PFSK-1 (cell line): Measurements from ENCODE around the gene COL5A2.

Experiments
- FOXP2 ChIP-seq: optimal IDR thresholded peaks from 2 replicates; pipeline ENCODE3; 2011; ENCODE audit warnings: borderline replicate concordance, control low read depth, inconsistent platforms; ENCODE audit not compliant: insufficient read depth; ENCODE audit errors: extremely low read length, extremely low read depth
- POLR2AphosphoS5 ChIP-seq: IDR thresholded peaks from 2 replicates; pipeline ENCODE4 v1.6.1; 2012; ENCODE audit warnings: low read depth, mild to moderate bottlenecking, control low read depth, low read length, moderate library complexity
- REST ChIP-seq, 2 experiments: IDR thresholded peaks; 2 replicates each; pipeline versions ENCODE4 v1.6.1 to v1.8.0; 2011 to 2012; ENCODE audit warnings: low read depth in 2 of 2, low read length in 2 of 2, control low read depth in 1 of 2, inconsistent platforms in 1 of 2, mild to moderate bottlenecking in 1 of 2, moderate library complexity in 1 of 2; ENCODE audit not compliant: insufficient read depth in 1 of 2
- SIN3A ChIP-seq: IDR thresholded peaks from 2 replicates; pipeline ENCODE4 v1.6.1; 2012; ENCODE audit warnings: mild to moderate bottlenecking, low read length, moderate library complexity, borderline replicate concordance; ENCODE audit not compliant: insufficient read depth
- TAF1 ChIP-seq: IDR thresholded peaks from 2 replicates; pipeline ENCODE4 v1.6.1; 2012; ENCODE audit warnings: low read length, control low read depth, borderline replicate concordance; ENCODE audit not compliant: insufficient read depth

The COL5A2 gene

GRCh38 chr2:189163889-189164288 is 15.7 kb downstream of the COL5A2 start:
- no peak for TF ChIP-seq REST (IDR thresholded peaks at IDR 0.05; ENCODE audit: insufficient read depth in 1 of 2, low read depth in 2 of 2, low read length in 2 of 2)

- TF ChIP-seq FOXP2 (no peak), SIN3A (no peak), POLR2AphosphoS5 (no peak), REST (IDR thresholded peaks at IDR 0.05; ENCODE audit: insufficient read depth in 1 of 2, low read depth in 2 of 2, low read length in 2 of 2) (no peak), TAF1 (no peak)
Measured at GRCh38 chr2:189162566-189162965, 17.0 kb downstream of the COL5A2 start.

GRCh38 chr2:189161894-189162293 is 17.7 kb downstream of the COL5A2 start:
- TF ChIP-seq SIN3A: no peak
- no peak for TF ChIP-seq TAF1
- TF ChIP-seq REST (IDR thresholded peaks at IDR 0.05; ENCODE audit: insufficient read depth in 1 of 2, low read depth in 2 of 2, low read length in 2 of 2): no peak
- TF ChIP-seq POLR2AphosphoS5: no peak

- no peak for TF ChIP-seq SIN3A
- TF ChIP-seq POLR2AphosphoS5: no peak
- TF ChIP-seq TAF1: no peak
- TF ChIP-seq FOXP2: no peak
- TF ChIP-seq REST (IDR thresholded peaks at IDR 0.05; ENCODE audit: insufficient read depth in 1 of 2, low read depth in 2 of 2, low read length in 2 of 2): no peak
Measured at GRCh38 chr2:189159717-189160116, 19.8 kb downstream of the COL5A2 start.

- no peak for TF ChIP-seq REST (IDR thresholded peaks at IDR 0.05; ENCODE audit: insufficient read depth in 1 of 2, low read depth in 2 of 2, low read length in 2 of 2)
- no peak for TF ChIP-seq SIN3A
- no peak for TF ChIP-seq TAF1
- TF ChIP-seq POLR2AphosphoS5: no peak
- no peak for TF ChIP-seq FOXP2
Measured at GRCh38 chr2:189159273-189159672, 20.3 kb downstream of the COL5A2 start.
